ENCODE results near the gene TMEM123. TPM values are rescaled to one million over a fixed set of nuclear protein-coding genes. Genes with fewer than 3 reads are reported as not detected.

TMEM123 gene
- total and polyA plus RNA-seq, 2 donors from 2014 or later: 57.0 to 143 TPM

DNA sequence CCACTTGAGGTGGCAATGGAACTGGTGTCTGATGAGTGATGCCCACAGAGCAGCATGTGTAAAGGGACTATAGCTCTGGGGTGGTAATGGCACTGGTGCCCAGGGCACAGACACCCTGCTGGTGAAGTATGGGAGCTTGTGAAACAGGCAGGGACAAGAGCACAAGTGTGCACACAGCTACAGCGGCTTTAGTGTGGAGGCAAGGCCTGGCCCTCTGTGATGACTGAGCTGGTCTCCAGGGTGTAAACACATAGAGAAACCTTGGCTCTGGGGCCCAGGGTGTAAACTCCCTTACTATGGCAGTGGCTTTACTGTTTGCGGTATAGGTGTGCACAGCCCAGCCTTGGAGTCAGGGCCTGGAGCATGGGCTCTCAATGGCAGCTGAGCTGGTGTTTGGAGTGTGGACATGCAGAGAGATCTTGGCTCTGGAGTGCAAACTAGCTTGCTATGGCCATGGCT lies 59.3 kb downstream of the TMEM123 start:
- FAIRE-seq (no peak), DNase-seq (no peak)
- Histone ChIP-seq H3K9me3 (ENCODE audit: control insufficient read depth in 2 of 3, insufficient read depth in 1 of 3, low read length in 3 of 3) (no peaks in the 10 kb centered on the region), H3K27ac (ENCODE audit: low read depth in 2 of 2, low read length in 2 of 2) (no peak overlapping the region), H3K36me3 (ENCODE audit: control insufficient read depth in 2 of 3, insufficient read depth in 3 of 3, low read length in 3 of 3) (peaks cover 2 to 30% (median 14%) of the 10 kb centered on the region in 3 donors), H3K27me3 (ENCODE audit: control insufficient read depth, insufficient read depth, low read length) (no peaks in the 10 kb centered on the region), H3K9ac (ENCODE audit: low read length in 3 of 3) (no peak overlapping the region), H3K4me1 (ENCODE audit: control insufficient read depth in 2 of 3, insufficient read depth in 2 of 3, low read depth in 1 of 3, low read length in 3 of 3) (peaks cover 0 to 2% (median 0%) of the 10 kb centered on the region in 3 donors), H3K4me3 (ENCODE audit: low read length in 3 of 3) (no peak overlapping the region)
- TF ChIP-seq, protein P1, sequence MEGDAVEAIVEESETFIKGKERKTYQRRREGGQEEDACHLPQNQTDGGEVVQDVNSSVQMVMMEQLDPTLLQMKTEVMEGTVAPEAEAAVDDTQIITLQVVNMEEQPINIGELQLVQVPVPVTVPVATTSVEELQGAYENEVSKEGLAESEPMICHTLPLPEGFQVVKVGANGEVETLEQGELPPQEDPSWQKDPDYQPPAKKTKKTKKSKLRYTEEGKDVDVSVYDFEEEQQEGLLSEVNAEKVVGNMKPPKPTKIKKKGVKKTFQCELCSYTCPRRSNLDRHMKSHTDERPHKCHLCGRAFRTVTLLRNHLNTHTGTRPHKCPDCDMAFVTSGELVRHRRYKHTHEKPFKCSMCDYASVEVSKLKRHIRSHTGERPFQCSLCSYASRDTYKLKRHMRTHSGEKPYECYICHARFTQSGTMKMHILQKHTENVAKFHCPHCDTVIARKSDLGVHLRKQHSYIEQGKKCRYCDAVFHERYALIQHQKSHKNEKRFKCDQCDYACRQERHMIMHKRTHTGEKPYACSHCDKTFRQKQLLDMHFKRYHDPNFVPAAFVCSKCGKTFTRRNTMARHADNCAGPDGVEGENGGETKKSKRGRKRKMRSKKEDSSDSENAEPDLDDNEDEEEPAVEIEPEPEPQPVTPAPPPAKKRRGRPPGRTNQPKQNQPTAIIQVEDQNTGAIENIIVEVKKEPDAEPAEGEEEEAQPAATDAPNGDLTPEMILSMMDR (IDR thresholded peaks at IDR 0.05; ENCODE audit: borderline replicate concordance, extremely low read depth, insufficient read depth): no peak
- intact Hi-C loops (cut with DNase I): no loop called here

DNA sequence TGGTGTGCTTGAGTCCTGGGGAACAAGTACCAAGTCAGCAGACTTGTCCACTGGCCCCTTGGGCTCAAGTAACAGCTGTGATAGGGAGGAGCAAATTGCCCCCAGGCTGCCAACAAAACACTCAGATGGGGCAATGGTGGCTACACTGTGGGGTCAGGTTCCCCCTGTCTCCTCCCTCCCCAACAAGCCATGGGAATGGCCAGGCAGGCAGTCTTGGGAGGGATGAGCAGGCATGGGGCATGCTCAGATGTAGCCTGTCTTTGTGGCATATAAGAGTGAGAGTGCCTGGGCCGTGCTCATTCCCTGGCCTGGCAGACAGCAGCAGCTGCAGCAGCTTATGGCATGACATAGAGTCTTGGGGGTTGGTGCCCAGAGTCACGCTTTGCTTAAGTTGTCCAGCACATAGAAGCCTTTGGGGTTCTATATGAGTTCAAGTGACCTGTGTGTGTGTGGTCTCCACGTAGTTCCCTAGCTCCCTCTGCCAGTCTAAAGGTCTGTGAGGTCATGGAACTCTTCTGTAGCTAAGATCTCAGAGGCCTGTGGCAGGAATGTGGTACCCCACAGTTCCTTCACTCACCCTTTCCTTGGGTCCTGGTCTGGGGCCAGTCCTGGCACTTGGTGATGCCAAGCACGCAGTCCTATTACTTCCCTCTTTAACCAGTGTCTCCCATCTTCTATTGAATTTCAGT lies 60.9 kb downstream of the TMEM123 start:
- DNase-seq (no peak), FAIRE-seq (no peak)
- no peak overlapping the region for H3K9ac ChIP-seq (ENCODE audit: low read length in 3 of 3)
- H3K9me3 ChIP-seq (ENCODE audit: control insufficient read depth in 2 of 3, insufficient read depth in 1 of 3, low read length in 3 of 3): no peaks in the 10 kb centered on the region
- no peaks in the 10 kb centered on the region for H3K27me3 ChIP-seq (ENCODE audit: control insufficient read depth, insufficient read depth, low read length)
- peaks cover 2 to 27% (median 17%) of the 10 kb centered on the region in 3 donors for H3K36me3 ChIP-seq (ENCODE audit: control insufficient read depth in 2 of 3, insufficient read depth in 3 of 3, low read length in 3 of 3)
- peaks cover 0 to 2% (median 0%) of the 10 kb centered on the region in 3 donors for H3K4me1 ChIP-seq (ENCODE audit: control insufficient read depth in 2 of 3, insufficient read depth in 2 of 3, low read depth in 1 of 3, low read length in 3 of 3)
- no peak overlapping the region for H3K27ac ChIP-seq (ENCODE audit: low read depth in 2 of 2, low read length in 2 of 2)
- no peak overlapping the region for H3K4me3 ChIP-seq (ENCODE audit: low read length in 3 of 3)
- intact Hi-C loops (cut with DNase I): no loop called here
- TF ChIP-seq, protein P1 (IDR thresholded peaks at IDR 0.05; ENCODE audit: borderline replicate concordance, extremely low read depth, insufficient read depth): no peak

DNA sequence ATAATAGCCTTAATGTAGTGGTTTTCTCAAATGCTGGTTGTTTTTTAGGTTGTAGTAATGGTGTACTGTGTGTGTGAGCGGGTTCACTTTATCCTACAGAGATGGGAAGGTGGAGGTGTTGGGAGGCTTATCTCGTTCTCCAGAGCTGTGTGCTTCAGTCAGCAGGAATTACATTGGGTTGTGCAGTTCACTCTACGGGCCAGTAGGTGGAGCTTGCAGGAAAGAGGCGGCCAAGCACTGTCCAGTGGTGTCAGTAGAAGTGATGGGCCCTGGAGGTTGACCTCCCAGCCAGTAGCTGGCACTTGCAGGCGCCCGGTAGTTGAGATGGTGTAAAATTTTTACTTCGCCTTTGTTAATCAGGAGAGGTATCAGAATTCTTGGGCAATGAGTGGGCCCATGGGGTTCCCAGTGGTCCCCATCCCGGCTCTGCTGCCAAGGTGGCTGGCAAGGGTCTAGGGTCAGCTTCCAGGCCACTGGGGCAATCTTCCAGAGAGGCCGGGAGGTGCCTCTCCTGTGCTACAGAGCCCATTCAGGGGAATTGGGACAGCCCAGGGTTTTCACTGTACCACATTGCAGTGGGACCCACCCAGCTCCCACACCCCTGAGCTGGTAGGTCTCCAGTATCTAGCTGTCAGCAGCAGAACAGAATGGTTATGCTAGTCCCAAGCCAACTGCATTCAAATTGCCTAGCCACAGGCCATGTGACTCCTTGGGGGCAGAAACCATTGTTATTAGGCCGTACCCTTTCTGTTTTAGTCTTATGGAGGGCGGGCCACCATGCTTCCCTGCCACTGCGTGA lies 61.7 kb downstream of the TMEM123 start:
- Histone ChIP-seq H3K9ac (ENCODE audit: low read length in 3 of 3) (peak overlapping the region in 1 of 3 donors; percentile 4), H3K9me3 (ENCODE audit: control insufficient read depth in 2 of 3, insufficient read depth in 1 of 3, low read length in 3 of 3) (no peaks in the 10 kb centered on the region), H3K27ac (ENCODE audit: low read depth in 2 of 2, low read length in 2 of 2) (no peak overlapping the region), H3K4me1 (ENCODE audit: control insufficient read depth in 2 of 3, insufficient read depth in 2 of 3, low read depth in 1 of 3, low read length in 3 of 3) (peaks cover 0 to 2% (median 0%) of the 10 kb centered on the region in 3 donors), H3K36me3 (ENCODE audit: control insufficient read depth in 2 of 3, insufficient read depth in 3 of 3, low read length in 3 of 3) (peaks cover 2 to 21% (median 17%) of the 10 kb centered on the region in 3 donors), H3K4me3 (ENCODE audit: low read length in 3 of 3) (no peak overlapping the region), H3K27me3 (ENCODE audit: control insufficient read depth, insufficient read depth, low read length) (no peaks in the 10 kb centered on the region)
- TF ChIP-seq, protein P1 (IDR thresholded peaks at IDR 0.05; ENCODE audit: borderline replicate concordance, extremely low read depth, insufficient read depth): peak; percentile 95
- FAIRE-seq (peak; percentile 6), DNase-seq (peak; percentile 48 to 78 (median 61))
- intact Hi-C loops (cut with DNase I): no loop called here
